D341Med (cell line): Measurements from ENCODE around the gene KIF3B.
A peak's percentile ranks its signal among the peaks of the same experiment; 100 is the strongest.
"Not testable (repeated sequence)": the region's sequence is repeated elsewhere in the genome, so short reads cannot be mapped to it uniquely, and the experiment has no call there.

Experiments used
- DNase-seq: peaks from one replicate; pipeline ENCODE4 v3.0.0; 2012; ENCODE audit warnings: low spot score

Gene KIF3B

GRCh38 chr20:32330555-32330897 lies 53.1 kb downstream of the KIF3B start:
- no peak for DNase-seq

- DNase-seq: no peak
These were observed 55.2 kb downstream of the KIF3B start for GRCh38 chr20:32332614-32333013.

- DNase-seq: no peak
These were observed 55.9 kb downstream of the KIF3B start for GRCh38 chr20:32333181-32333987.

GRCh38 chr20:32333988-32334885 lies 56.8 kb downstream of the KIF3B start:
- no peak for DNase-seq

GRCh38 chr20:32336918-32337347 lies 59.5 kb downstream of the KIF3B start:
- DNase-seq: peak; percentile 58

- no peak for DNase-seq
These were observed 60.6 kb downstream of the KIF3B start for GRCh38 chr20:32337937-32338661.

- DNase-seq: no peak
These were observed 61.2 kb downstream of the KIF3B start for GRCh38 chr20:32338665-32339064.

- peak; percentile 69 for DNase-seq
These were observed 61.7 kb downstream of the KIF3B start for GRCh38 chr20:32339116-32339515.

GRCh38 chr20:32341053-32341452 lies 63.6 kb downstream of the KIF3B start:
- not testable (repeated sequence) for DNase-seq

GRCh38 chr20:32343439-32343838 lies 66.0 kb downstream of the KIF3B start:
- no peak for DNase-seq

- DNase-seq: no peak
These were observed 67.5 kb downstream of the KIF3B start for GRCh38 chr20:32344835-32345506.

- no peak for DNase-seq
These were observed 70.8 kb downstream of the KIF3B start for GRCh38 chr20:32348207-32348606.

- no peak for DNase-seq
These were observed 73.0 kb downstream of the KIF3B start for GRCh38 chr20:32350421-32350820.

- DNase-seq: no peak
These were observed 74.8 kb downstream of the KIF3B start for GRCh38 chr20:32352121-32352720.

GRCh38 chr20:32353848-32354496 lies 76.5 kb downstream of the KIF3B start:
- DNase-seq: no peak

GRCh38 chr20:32354592-32355416 lies 77.4 kb downstream of the KIF3B start:
- DNase-seq: no peak

- DNase-seq: no peak
These were observed 78.0 kb downstream of the KIF3B start for GRCh38 chr20:32355417-32355841.

GRCh38 chr20:32355907-32356621 lies 78.6 kb downstream of the KIF3B start:
- not testable (repeated sequence) for DNase-seq
